Measurements from ENCODE around the gene ENTHD1.

DNA sequence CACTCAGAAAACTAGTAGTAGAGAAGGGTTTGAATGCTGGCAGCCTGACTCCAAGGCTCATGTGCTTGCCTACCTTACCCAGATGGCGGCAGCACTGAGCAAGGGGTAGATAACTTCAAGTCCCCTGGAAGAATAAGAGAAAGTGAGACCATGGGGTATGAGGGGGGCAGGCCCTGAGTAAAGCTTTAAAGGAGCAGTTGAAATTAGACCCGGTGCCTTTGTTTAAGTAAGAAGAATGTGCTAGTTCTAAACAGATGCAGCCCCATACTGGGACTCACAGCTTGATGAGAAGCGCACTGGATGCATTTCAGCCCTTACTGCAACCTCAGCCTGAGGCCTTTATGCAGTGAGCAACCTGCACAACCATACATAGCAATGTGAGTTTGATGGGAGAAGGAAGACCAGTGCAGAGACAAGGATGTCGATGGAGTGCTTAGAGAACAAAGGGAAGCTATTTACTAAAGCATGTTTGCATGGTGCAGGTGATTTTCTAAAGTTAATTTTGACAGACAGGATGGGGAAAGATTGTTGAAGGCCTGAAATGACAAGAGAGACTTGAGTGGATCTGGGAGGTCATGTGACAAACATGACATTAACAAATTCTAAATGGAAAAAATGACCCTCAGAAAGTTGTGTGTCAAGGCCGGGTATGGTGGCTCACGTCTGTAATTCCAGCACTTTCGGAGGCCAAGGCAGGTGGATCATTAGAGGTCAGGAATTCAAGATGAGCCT, 39.5 kb upstream of the ENTHD1 start:
- TF ChIP-seq POLR2A (IDR thresholded peaks at IDR 0.05): no peak
- TF ChIP-seq, protein P1, sequence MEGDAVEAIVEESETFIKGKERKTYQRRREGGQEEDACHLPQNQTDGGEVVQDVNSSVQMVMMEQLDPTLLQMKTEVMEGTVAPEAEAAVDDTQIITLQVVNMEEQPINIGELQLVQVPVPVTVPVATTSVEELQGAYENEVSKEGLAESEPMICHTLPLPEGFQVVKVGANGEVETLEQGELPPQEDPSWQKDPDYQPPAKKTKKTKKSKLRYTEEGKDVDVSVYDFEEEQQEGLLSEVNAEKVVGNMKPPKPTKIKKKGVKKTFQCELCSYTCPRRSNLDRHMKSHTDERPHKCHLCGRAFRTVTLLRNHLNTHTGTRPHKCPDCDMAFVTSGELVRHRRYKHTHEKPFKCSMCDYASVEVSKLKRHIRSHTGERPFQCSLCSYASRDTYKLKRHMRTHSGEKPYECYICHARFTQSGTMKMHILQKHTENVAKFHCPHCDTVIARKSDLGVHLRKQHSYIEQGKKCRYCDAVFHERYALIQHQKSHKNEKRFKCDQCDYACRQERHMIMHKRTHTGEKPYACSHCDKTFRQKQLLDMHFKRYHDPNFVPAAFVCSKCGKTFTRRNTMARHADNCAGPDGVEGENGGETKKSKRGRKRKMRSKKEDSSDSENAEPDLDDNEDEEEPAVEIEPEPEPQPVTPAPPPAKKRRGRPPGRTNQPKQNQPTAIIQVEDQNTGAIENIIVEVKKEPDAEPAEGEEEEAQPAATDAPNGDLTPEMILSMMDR (IDR thresholded peaks at IDR 0.05): peak in 4 of 7 experiments; percentile 38 to 58 (median 55)

Data from stomach (tissue), 4 donors.